Measurements from ENCODE around the gene TACC2.

TACC2 gene

GRCh38 chr10:122033224-122033926 is 44.4 kb downstream of the TACC2 start:
- TF ChIP-seq POLR2AphosphoS5 (IDR thresholded peaks at IDR 0.05; ENCODE audit: low read depth, low read length) (no peak), FOXP2 (optimal IDR thresholded peaks at IDR 0.05; ENCODE audit: borderline replicate concordance, extremely low read depth, extremely low read length, insufficient read depth) (no peak), REST (IDR thresholded peaks at IDR 0.05; ENCODE audit: insufficient read depth in 1 of 2, low read depth in 2 of 2, low read length in 2 of 2) (no peak), SIN3A (IDR thresholded peaks at IDR 0.05; ENCODE audit: borderline replicate concordance, insufficient read depth, low read length) (no peak), TAF1 (IDR thresholded peaks at IDR 0.05; ENCODE audit: borderline replicate concordance, insufficient read depth, low read length) (no peak)

- no peak for TF ChIP-seq TAF1 (IDR thresholded peaks at IDR 0.05; ENCODE audit: borderline replicate concordance, insufficient read depth, low read length)
Observed at GRCh38 chr10:122034149-122034756, 45.3 kb downstream of the TACC2 start.

GRCh38 chr10:122040786-122041185 is 51.8 kb downstream of the TACC2 start:
- TF ChIP-seq TAF1 (IDR thresholded peaks at IDR 0.05; ENCODE audit: borderline replicate concordance, insufficient read depth, low read length) = no peak
- TF ChIP-seq REST (IDR thresholded peaks at IDR 0.05; ENCODE audit: insufficient read depth in 1 of 2, low read depth in 2 of 2, low read length in 2 of 2) = no peak
- no peak for TF ChIP-seq SIN3A (IDR thresholded peaks at IDR 0.05; ENCODE audit: borderline replicate concordance, insufficient read depth, low read length)
- TF ChIP-seq FOXP2 (optimal IDR thresholded peaks at IDR 0.05; ENCODE audit: borderline replicate concordance, extremely low read depth, extremely low read length, insufficient read depth) = no peak
- TF ChIP-seq POLR2AphosphoS5 (IDR thresholded peaks at IDR 0.05; ENCODE audit: low read depth, low read length) = no peak

- TF ChIP-seq TAF1 (IDR thresholded peaks at IDR 0.05; ENCODE audit: borderline replicate concordance, insufficient read depth, low read length) = no peak
- no peak for TF ChIP-seq FOXP2 (optimal IDR thresholded peaks at IDR 0.05; ENCODE audit: borderline replicate concordance, extremely low read depth, extremely low read length, insufficient read depth)
- no peak for TF ChIP-seq POLR2AphosphoS5 (IDR thresholded peaks at IDR 0.05; ENCODE audit: low read depth, low read length)
Observed at GRCh38 chr10:122042836-122043235, 53.9 kb downstream of the TACC2 start.

- TF ChIP-seq FOXP2 (optimal IDR thresholded peaks at IDR 0.05; ENCODE audit: borderline replicate concordance, extremely low read depth, extremely low read length, insufficient read depth) (no peak), REST (IDR thresholded peaks at IDR 0.05; ENCODE audit: insufficient read depth in 1 of 2, low read depth in 2 of 2, low read length in 2 of 2) (no peak), POLR2AphosphoS5 (IDR thresholded peaks at IDR 0.05; ENCODE audit: low read depth, low read length) (no peak), TAF1 (IDR thresholded peaks at IDR 0.05; ENCODE audit: borderline replicate concordance, insufficient read depth, low read length) (no peak), SIN3A (IDR thresholded peaks at IDR 0.05; ENCODE audit: borderline replicate concordance, insufficient read depth, low read length) (no peak)
Observed at GRCh38 chr10:122044045-122044661, 55.2 kb downstream of the TACC2 start.

- TF ChIP-seq POLR2AphosphoS5 (IDR thresholded peaks at IDR 0.05; ENCODE audit: low read depth, low read length) (no peak), FOXP2 (optimal IDR thresholded peaks at IDR 0.05; ENCODE audit: borderline replicate concordance, extremely low read depth, extremely low read length, insufficient read depth) (no peak), TAF1 (IDR thresholded peaks at IDR 0.05; ENCODE audit: borderline replicate concordance, insufficient read depth, low read length) (no peak), SIN3A (IDR thresholded peaks at IDR 0.05; ENCODE audit: borderline replicate concordance, insufficient read depth, low read length) (no peak), REST (IDR thresholded peaks at IDR 0.05; ENCODE audit: insufficient read depth in 1 of 2, low read depth in 2 of 2, low read length in 2 of 2) (no peak)
Observed at GRCh38 chr10:122044713-122045112, 55.8 kb downstream of the TACC2 start.

All from PFSK-1 (cell line).